MM.1S (cell line): ENCODE data around the gene GOLPH3.

ENCODE experiments used
- DNase-seq: peaks from one replicate; pipeline ENCODE4 v3.0.0-alpha.2; 2015
- H2AFZ ChIP-seq: fragments of 300-600 bp; sonication (generic); 2 replicates; pipeline ENCODE4 v1.6.0; 2016; ENCODE audit warnings: antibody characterized with exemption, low read length
- H3F3A ChIP-seq: fragments of 300-600 bp; sonication (generic); 2 replicates; pipeline ENCODE4 v1.6.1; 2016; ENCODE audit warnings: mild to moderate bottlenecking, antibody characterized with exemption, low read length, moderate library complexity, mixed read lengths; ENCODE audit not compliant: insufficient read depth
- H3K27ac ChIP-seq: fragments of 300-600 bp; sonication (generic); 2 replicates; pipeline ENCODE4 v1.5.1; 2016; ENCODE audit warnings: mild to moderate bottlenecking, low read length
- H3K27me3 ChIP-seq: fragments of 300-600 bp; sonication (generic); replicated peaks from 2 replicates; pipeline ENCODE4 v1.6.0; 2016; ENCODE audit warnings: low read length; ENCODE audit not compliant: insufficient read depth
- H3K36me3 ChIP-seq: fragments of 300-600 bp; sonication (generic); replicated peaks from 2 replicates; pipeline ENCODE4 v1.6.1; 2016; ENCODE audit warnings: mild to moderate bottlenecking, low read length, mixed read lengths; ENCODE audit not compliant: insufficient read depth
- H3K4me1 ChIP-seq: fragments of 300-600 bp; sonication (generic); 2 replicates; pipeline ENCODE4 v1.6.1; 2016; ENCODE audit warnings: low read length, mixed read lengths
- H3K4me2 ChIP-seq: fragments of 300-600 bp; sonication (generic); 2 replicates; pipeline ENCODE4 v1.6.0; 2016; ENCODE audit warnings: low read depth, low read length
- H3K4me3 ChIP-seq: fragments of 300-600 bp; sonication (generic); 2 replicates; pipeline ENCODE4 v1.5.1; 2016; ENCODE audit warnings: low read length, mixed read lengths
- H3K79me2 ChIP-seq: fragments of 300-600 bp; sonication (generic); 2 replicates; pipeline ENCODE4 v1.6.1; 2016; ENCODE audit warnings: mixed run types, low read length, mixed read lengths
- H3K9ac ChIP-seq: fragments of 300-600 bp; sonication (generic); 2 replicates; pipeline ENCODE4 v1.6.1; 2016; ENCODE audit warnings: low read length, mixed read lengths
- H3K9me2 ChIP-seq: fragments of 300-600 bp; sonication (generic); replicated peaks from 2 replicates; pipeline ENCODE4 v1.6.1; 2016; ENCODE audit warnings: mild to moderate bottlenecking, low read length, mixed read lengths; ENCODE audit not compliant: insufficient read depth
- H3K9me3 ChIP-seq: fragments of 300-600 bp; sonication (generic); replicated peaks from 2 replicates; pipeline ENCODE4 v1.6.1; 2016; ENCODE audit warnings: mild to moderate bottlenecking, low read length, mixed read lengths; ENCODE audit not compliant: insufficient read depth
- H4K20me1 ChIP-seq: fragments of 300-600 bp; sonication (generic); 2 replicates; pipeline ENCODE4 v1.6.1; 2016; ENCODE audit warnings: mild to moderate bottlenecking, low read length, moderate library complexity, mixed read lengths; ENCODE audit not compliant: insufficient read depth
- CTCF ChIP-seq: fragments of 300-600 bp; sonication (generic); IDR thresholded peaks from 2 replicates; pipeline ENCODE4 v1.5.1; 2016; ENCODE audit warnings: antibody characterized with exemption, low read length, mixed read lengths
- EZH2 ChIP-seq: fragments of 300-600 bp; sonication (generic); optimal IDR thresholded peaks from 2 replicates; pipeline ENCODE3; 2017; ENCODE audit warnings: low read depth, mild to moderate bottlenecking, antibody characterized with exemption, low read length, mixed read lengths
- EZH2phosphoT487 ChIP-seq: fragments of 300-600 bp; sonication (generic); IDR thresholded peaks from 2 replicates; pipeline ENCODE4 v1.6.1; 2018; ENCODE audit warnings: antibody characterized with exemption, low read length

GOLPH3 gene

GRCh38 chr5:32147236-32147635 is 26.9 kb downstream of the GOLPH3 start:
- Histone ChIP-seq H3K9me2 (no peaks in the 10 kb centered on the region), H3K4me2 (no peak overlapping the region), H3K27ac (no peak overlapping the region), H4K20me1 (peaks cover 73% of the 10 kb centered on the region), H3K4me3 (no peak overlapping the region), H3K9me3 (no peaks in the 10 kb centered on the region), H3K27me3 (no peaks in the 10 kb centered on the region), H3K36me3 (no peaks in the 10 kb centered on the region; the same call in 1 of the 2 replicates), H3K9ac (no peak overlapping the region), H2AFZ (no peak overlapping the region), H3K4me1 (no peaks in the 10 kb centered on the region), H3F3A (no peaks in the 10 kb centered on the region), H3K79me2 (peaks cover 89% of the 10 kb centered on the region)
- TF ChIP-seq CTCF (no peak), EZH2phosphoT487 (no peak)
- no peak for DNase-seq

- Histone ChIP-seq H3F3A (no peaks in the 10 kb centered on the region), H3K4me2 (no peak overlapping the region), H3K9me3 (no peaks in the 10 kb centered on the region), H4K20me1 (peaks cover 58% of the 10 kb centered on the region), H3K27ac (no peak overlapping the region), H3K4me1 (no peaks in the 10 kb centered on the region), H3K79me2 (peaks cover 82% of the 10 kb centered on the region), H3K27me3 (no peaks in the 10 kb centered on the region), H3K9me2 (no peaks in the 10 kb centered on the region), H3K4me3 (no peak overlapping the region), H3K9ac (no peak overlapping the region), H3K36me3 (no peaks in the 10 kb centered on the region), H2AFZ (no peak overlapping the region)
- TF ChIP-seq CTCF (no peak), EZH2 (no peak), EZH2phosphoT487 (no peak)
- DNase-seq = no peak
These were observed 28.7 kb downstream of the GOLPH3 start for GRCh38 chr5:32145378-32145777.

- H4K20me1 ChIP-seq = peaks cover 56% of the 10 kb centered on the region
These were observed 29.5 kb downstream of the GOLPH3 start for GRCh38 chr5:32144378-32145207.

More at GRCh38 chr5:32144378-32145207, 29.5 kb downstream of the GOLPH3 start:
- TF ChIP-seq EZH2 = no peak
- TF ChIP-seq EZH2phosphoT487 = no peak
- TF ChIP-seq CTCF = no peak
- Histone ChIP-seq H3K9ac (no peak overlapping the region), H3K9me3 (no peaks in the 10 kb centered on the region), H3K79me2 (peaks cover 82% of the 10 kb centered on the region), H3K27ac (no peak overlapping the region), H3K9me2 (no peaks in the 10 kb centered on the region), H3K27me3 (no peaks in the 10 kb centered on the region), H3K4me3 (no peak overlapping the region), H3K36me3 (0 out of 2 replicates have a peak, but pooled peaks cover 3% of the 10 kb centered on the region), H3K4me1 (no peaks in the 10 kb centered on the region), H2AFZ (no peak overlapping the region), H3K4me2 (no peak overlapping the region), H3F3A (no peaks in the 10 kb centered on the region)
- no peak for DNase-seq
